KMS-11 (cell line): ENCODE results near the gene COX4I1.

Experiments used
- H2AFZ ChIP-seq: fragments of 200-600 bp; sonication (generic); 2 replicates; pipeline ENCODE4 v1.6.1; 2016; ENCODE audit warnings: antibody characterized with exemption, mixed run types, low read depth
- H3K27ac ChIP-seq: fragments of 200-600 bp; sonication (generic); 2 replicates; pipeline ENCODE4 v1.6.1; 2016; ENCODE audit warnings: mild to moderate bottlenecking, mixed run types
- H3K27me3 ChIP-seq: fragments of 200-600 bp; sonication (generic); 2 replicates; pipeline ENCODE4 v1.6.1; 2017; ENCODE audit warnings: mild to moderate bottlenecking, low read depth, mixed run types, moderate library complexity; ENCODE audit not compliant: insufficient read depth
- H3K36me3 ChIP-seq: fragments of 200-600 bp; sonication (generic); 2 replicates; pipeline ENCODE4 v1.6.1; 2017; ENCODE audit warnings: mild to moderate bottlenecking, mixed run types; ENCODE audit not compliant: insufficient read depth
- H3K4me1 ChIP-seq: fragments of 200-600 bp; sonication (generic); 2 replicates; pipeline ENCODE4 v1.6.1; 2016; ENCODE audit warnings: mild to moderate bottlenecking, low read depth, mixed run types; ENCODE audit not compliant: poor library complexity, severe bottlenecking
- H3K4me2 ChIP-seq: fragments of 200-600 bp; sonication (generic); 2 replicates; pipeline ENCODE4 v1.7.0; 2016; ENCODE audit warnings: mild to moderate bottlenecking, mixed run types
- H3K4me3 ChIP-seq: fragments of 200-600 bp; sonication (generic); IDR thresholded peaks from 2 replicates; pipeline ENCODE4 v1.6.1; 2017; ENCODE audit warnings: low read depth, low read length, mixed read lengths; ENCODE audit not compliant: insufficient read depth
- H3K79me2 ChIP-seq: fragments of 200-600 bp; sonication (generic); 2 replicates; pipeline ENCODE4 v1.6.1; 2016; ENCODE audit warnings: low read depth, mixed run types; ENCODE audit not compliant: insufficient read depth
- H3K9ac ChIP-seq: fragments of 200-600 bp; sonication (generic); 2 replicates; pipeline ENCODE4 v1.6.1; 2016; ENCODE audit warnings: mild to moderate bottlenecking, mixed run types
- H4K20me1 ChIP-seq: fragments of 200-600 bp; sonication (generic); 2 replicates; pipeline ENCODE4 v1.6.1; 2016; ENCODE audit warnings: mild to moderate bottlenecking, mixed run types; ENCODE audit not compliant: insufficient read depth
- TF ChIP-seq, protein P1 (sequence below): fragments of 200-600 bp; sonication (generic); conservative IDR thresholded peaks from 2 replicates; pipeline ENCODE4 v1.6.1; 2017; ENCODE audit warnings: low read depth, mild to moderate bottlenecking, antibody characterized with exemption, low read length, moderate library complexity, mixed read lengths

COX4I1 gene

DNA sequence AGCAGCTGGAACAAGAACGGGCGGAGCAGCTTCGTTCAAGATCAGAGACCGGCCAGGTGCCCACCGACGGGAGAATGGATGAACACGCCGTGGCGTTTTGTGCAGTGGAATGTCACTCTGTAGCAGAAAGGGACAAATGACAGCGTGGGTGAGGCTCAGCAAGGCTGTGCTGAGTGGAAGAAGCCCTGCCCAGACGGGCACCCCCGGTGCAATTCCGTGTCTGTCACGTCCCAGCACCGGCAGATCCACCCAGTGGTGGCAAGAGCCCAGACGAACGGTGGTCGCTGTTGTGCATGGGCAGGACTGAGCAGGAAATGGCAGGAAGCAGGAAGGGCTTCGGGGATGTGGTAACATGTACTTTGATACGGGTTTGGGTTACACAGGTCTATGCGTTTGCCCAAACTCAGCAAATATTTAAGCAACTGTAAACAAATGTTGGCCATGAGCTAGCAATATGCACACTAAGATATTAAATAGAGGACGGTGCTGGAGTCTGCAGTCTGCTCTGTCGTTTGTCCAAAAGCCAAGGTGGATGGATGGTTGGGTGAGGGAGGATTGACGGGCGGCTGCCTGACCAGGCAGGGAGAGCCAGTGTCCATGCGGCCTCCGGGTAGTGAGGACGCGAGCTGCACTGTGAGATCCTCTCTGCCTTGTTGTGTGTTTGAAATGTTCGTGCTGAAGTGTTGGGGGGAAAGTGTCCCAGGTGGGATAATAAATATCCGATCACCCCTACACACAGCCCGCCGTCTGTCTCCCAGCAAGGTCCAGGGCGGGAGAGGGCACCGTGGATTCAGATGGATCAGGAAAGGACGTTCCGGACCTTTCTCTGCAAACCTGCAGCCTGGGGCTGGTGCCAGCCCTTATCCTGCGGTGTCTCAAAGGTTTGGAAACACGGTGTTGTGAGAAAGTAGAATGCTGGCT is 48.4 kb downstream of the COX4I1 start:
- Histone ChIP-seq H3K9ac (no peak overlapping the region), H3K4me1 (no peaks in the 10 kb centered on the region), H3K27me3 (peaks cover 44% of the 10 kb centered on the region), H2AFZ (no peak overlapping the region), H3K27ac (no peak overlapping the region), H3K36me3 (no peaks in the 10 kb centered on the region), H4K20me1 (no peaks in the 10 kb centered on the region), H3K79me2 (no peaks in the 10 kb centered on the region), H3K4me2 (no peak overlapping the region), H3K4me3 (no peak overlapping the region)
- TF ChIP-seq, protein P1, sequence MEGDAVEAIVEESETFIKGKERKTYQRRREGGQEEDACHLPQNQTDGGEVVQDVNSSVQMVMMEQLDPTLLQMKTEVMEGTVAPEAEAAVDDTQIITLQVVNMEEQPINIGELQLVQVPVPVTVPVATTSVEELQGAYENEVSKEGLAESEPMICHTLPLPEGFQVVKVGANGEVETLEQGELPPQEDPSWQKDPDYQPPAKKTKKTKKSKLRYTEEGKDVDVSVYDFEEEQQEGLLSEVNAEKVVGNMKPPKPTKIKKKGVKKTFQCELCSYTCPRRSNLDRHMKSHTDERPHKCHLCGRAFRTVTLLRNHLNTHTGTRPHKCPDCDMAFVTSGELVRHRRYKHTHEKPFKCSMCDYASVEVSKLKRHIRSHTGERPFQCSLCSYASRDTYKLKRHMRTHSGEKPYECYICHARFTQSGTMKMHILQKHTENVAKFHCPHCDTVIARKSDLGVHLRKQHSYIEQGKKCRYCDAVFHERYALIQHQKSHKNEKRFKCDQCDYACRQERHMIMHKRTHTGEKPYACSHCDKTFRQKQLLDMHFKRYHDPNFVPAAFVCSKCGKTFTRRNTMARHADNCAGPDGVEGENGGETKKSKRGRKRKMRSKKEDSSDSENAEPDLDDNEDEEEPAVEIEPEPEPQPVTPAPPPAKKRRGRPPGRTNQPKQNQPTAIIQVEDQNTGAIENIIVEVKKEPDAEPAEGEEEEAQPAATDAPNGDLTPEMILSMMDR = no peak

DNA sequence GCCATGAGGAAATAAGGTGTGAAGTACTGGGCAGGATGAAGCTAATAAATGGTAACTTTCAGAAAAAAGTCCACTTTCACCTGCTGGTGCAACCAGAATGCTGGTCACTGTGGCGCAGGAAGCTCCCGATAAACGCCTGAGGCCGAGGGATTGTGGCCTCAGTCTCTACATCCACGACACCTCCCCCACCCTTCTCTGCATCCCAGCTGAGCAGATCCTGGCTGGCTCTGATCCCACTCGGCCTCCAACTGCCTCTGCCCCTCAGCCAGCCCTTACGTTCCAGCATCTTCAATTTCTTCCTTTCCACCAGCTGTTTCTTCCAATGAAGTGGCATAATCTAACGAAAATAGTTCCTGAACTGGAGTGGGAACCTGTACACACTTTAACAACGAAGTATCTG is 49.5 kb downstream of the COX4I1 start:
- no peak overlapping the region for H3K4me2 ChIP-seq
- peaks cover 49% of the 10 kb centered on the region for H3K27me3 ChIP-seq
- H4K20me1 ChIP-seq = no peaks in the 10 kb centered on the region
- no peak overlapping the region for H3K4me3 ChIP-seq
- H3K27ac ChIP-seq = no peak overlapping the region
- TF ChIP-seq, protein P1 = no peak
- H3K79me2 ChIP-seq = no peaks in the 10 kb centered on the region
- H3K9ac ChIP-seq = no peak overlapping the region
- no peaks in the 10 kb centered on the region for H3K4me1 ChIP-seq
- no peaks in the 10 kb centered on the region for H3K36me3 ChIP-seq
- no peak overlapping the region for H2AFZ ChIP-seq

DNA sequence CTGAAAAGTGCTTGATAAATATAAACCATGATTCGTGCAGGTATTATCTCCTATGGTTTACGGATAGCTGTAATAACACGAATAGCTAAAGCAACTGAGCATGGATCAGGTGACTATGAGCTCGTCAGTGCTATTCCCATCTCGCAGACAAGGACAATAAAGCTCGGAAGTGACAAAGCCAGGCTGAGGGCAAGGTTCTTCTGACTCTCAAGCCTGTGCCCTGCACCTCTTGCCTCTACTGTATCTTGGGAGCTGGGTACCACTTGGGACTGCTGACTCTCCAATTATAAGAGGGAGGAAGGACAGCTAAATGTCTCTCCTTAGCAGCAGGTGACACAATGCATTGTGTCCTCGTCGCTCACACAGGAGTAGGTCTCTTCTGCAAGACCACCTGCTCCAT is 49.9 kb downstream of the COX4I1 start:
- no peak overlapping the region for H3K4me3 ChIP-seq
- H3K36me3 ChIP-seq = no peaks in the 10 kb centered on the region
- no peak overlapping the region for H3K27ac ChIP-seq
- no peak overlapping the region for H3K4me2 ChIP-seq
- no peaks in the 10 kb centered on the region for H3K4me1 ChIP-seq
- H3K79me2 ChIP-seq = no peaks in the 10 kb centered on the region
- H3K27me3 ChIP-seq = peaks cover 50% of the 10 kb centered on the region
- TF ChIP-seq, protein P1 = no peak
- H3K9ac ChIP-seq = no peak overlapping the region
- H2AFZ ChIP-seq = no peak overlapping the region
- no peaks in the 10 kb centered on the region for H4K20me1 ChIP-seq

DNA sequence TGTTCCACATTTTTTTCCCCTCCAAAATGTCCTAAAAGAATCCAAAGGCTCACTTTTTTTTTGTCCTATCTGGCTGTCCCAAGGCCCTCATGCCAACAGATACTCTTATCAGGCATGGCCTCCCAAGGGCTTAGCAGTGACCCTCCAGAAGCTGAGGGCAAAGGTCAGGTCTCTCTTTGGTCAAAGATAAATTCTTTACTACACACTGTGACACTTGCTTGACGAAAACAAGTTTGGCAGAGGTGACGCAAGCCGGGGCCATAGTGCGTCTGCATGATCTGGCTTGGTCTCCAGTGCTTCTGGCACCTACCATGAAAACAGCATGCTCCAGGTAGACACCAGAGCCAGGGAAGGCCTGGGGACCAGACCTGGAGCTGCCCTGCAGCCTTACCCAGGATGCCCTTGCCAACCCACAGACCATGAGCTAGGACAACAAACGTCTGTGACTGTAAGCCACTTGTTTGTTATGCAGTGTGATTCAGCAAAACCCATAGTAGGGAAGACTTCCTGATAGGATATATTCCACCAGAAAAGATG is 50.9 kb downstream of the COX4I1 start:
- Histone ChIP-seq H3K79me2 (no peaks in the 10 kb centered on the region), H3K4me2 (no peak overlapping the region), H2AFZ (no peak overlapping the region), H3K36me3 (no peaks in the 10 kb centered on the region), H4K20me1 (no peaks in the 10 kb centered on the region), H3K4me1 (no peaks in the 10 kb centered on the region), H3K9ac (no peak overlapping the region), H3K4me3 (no peak overlapping the region), H3K27ac (no peak overlapping the region), H3K27me3 (peaks cover 44% of the 10 kb centered on the region)
- TF ChIP-seq, protein P1 = no peak
